NCI-H187 (cell line): ENCODE data around the gene TCP11.
"Not testable (repeated sequence)": the region's sequence is repeated elsewhere in the genome, so short reads cannot be mapped to it uniquely, and the experiment has no call there.

Source experiments
- DNase-seq, 2 experiments: peaks; one replicate each; lab custom pipeline; 2025; lab: John Stamatoyannopoulos, UW

The TCP11 gene

DNA sequence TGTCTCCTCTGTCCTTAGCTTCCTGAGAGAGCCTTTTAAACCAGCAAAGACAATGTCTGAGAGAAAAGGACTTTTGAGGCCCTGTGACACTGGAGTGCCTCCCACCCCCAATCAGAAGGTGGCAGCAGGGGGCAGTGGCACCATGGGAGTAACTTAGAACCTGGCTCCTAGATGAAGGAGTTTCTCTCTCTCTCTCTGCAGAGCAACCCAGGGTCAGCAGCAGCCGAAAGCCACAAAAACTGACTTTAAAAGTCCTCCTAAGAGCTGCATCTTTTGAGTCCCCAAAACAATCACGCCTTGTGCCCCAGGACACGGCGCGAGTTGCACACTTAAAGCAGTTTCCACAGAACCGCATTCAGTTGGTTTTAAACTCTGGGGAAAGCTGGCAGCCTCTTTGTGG is 5.3 kb upstream of the TCP11 start:
- no peak for DNase-seq

DNA sequence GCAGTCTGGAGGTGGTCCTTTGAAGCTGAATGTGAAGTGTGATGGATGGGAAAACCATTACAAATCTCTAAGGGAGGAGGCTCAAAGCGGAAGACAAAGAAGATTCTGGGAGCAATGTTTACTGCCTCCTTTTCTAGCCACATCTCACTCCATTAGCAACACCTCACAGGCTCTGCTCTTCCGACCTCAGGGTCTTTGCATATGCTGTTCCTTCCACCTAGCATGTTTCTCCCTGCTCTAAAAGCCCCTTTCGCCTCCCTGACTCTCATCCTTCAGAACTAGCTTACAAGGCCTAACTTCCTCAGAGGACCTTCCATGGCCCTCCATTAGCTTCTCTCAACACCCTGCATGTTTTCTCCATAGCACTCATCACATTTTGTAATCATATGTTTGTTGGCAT is 4.6 kb upstream of the TCP11 start:
- no peak for DNase-seq

GRCh38 chr6:35142588-35143569 is 1.7 kb upstream of the TCP11 start:
- DNase-seq: no peak

DNA sequence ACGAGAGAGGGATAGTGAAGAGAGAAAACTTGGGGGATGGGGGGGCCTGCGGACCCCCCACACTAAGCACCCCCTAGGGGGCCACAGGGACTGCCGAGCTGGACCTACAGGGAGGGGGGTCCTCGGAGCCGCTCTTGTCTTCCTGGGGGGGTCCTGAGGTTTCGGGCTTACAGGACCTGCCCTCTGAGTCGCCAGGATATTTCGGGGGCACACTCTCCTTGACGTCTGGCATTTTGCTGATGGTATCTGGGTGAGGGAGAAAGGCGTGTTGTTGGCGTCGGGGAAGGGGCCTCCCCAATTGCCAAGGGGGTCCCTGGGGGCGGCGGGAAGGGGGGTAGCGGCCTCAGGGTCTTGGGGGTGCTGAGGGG is 516 bp downstream of the TCP11 start:
- DNase-seq: no peak

- peak in 1 of 2 experiments; percentile 5 for DNase-seq
Observed at GRCh38 chr6:35139924-35140638, 1.1 kb downstream of the TCP11 start.

- DNase-seq: no peak
Observed at GRCh38 chr6:35139470-35139869, 1.7 kb downstream of the TCP11 start.

DNA sequence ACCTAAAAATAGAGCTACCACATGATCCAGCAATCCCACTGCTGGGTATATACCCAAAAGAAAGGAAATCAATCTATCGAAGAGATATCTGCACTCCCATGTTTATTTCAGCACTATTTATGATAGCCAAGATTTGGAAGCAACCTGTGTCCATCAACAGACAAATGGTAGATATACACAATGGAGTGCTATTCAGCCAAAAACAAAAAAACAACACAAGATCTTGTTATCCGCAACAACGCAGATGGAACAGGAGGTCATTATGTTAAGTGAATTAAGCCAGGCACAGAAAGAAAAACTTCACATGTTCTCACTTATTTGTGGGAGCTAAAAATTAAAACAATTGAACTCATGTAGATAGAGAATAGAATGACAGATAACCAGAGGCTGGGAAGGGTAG is 2.9 kb downstream of the TCP11 start:
- not testable (repeated sequence) for DNase-seq

DNA sequence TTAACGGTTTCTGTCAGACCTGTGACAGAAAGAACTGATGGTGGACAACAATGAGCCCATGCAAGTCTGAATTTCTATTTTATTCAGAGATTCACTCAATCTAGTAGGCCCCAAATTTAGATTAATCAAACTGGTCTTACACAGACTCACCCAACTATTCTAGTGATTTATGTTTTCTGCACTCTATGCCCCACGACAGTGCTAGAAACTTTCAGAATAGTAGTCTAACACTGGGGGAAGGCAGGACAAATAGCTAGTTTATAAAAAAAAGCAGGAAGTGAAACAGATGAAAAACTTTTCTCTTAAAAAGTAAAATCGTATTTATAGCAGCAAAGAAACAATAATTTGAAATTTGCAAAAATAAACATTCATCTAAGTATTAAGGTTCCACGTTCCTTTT is 5.0 kb downstream of the TCP11 start:
- DNase-seq: no peak

GRCh38 chr6:35128496-35128895 is 12.6 kb downstream of the TCP11 start:
- DNase-seq: no peak

GRCh38 chr6:35128042-35128441 is 13.1 kb downstream of the TCP11 start:
- no peak for DNase-seq

GRCh38 chr6:35124356-35124755 is 16.8 kb downstream of the TCP11 start:
- DNase-seq: no peak

DNA sequence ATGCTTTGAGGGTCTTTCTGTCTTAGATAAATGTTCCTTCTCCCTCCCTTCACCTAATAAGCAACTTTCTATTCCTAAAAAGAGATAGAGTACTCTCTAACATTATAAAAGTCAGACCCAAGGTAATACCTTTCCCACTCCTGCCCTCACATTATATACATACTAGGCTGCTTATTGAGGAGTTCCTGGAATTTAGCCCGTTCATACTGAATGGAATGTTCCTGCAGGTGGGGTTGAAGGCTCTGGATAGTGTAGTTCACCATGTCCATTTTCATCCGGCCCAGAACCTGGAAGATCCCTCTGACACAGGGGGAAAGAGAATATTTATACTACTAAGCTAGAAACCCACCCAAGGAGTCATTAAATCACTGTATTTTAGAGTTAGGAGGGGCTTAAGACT is 20.4 kb downstream of the TCP11 start:
- no peak for DNase-seq

DNA sequence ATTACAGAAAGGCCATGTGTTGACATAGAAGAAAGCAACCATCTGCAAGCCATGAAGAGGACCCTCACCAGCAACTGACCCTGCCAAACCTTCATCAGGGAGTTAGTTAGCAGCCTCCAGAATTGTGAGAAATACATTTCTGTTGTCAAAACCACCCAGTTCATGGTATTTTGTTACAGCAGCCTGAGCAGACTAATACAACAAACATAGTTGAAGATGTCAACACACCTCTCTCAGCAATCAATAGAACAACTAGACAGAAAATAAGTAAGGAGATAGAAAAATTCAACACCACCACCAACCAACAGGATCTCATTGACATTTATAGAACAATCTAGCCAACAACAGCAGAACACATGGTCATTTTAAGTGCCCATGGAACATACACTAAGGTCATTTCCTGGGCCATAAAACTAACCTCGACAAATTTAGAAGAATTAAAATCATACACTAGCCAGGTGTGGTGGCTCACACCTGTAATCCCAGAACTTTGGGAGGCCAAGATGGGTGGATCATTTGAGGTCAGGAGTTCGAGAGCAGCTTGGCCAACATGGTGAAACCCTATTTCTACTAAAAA is 32.7 kb downstream of the TCP11 start:
- DNase-seq: no peak

GRCh38 chr6:35107761-35108160 is 33.4 kb downstream of the TCP11 start:
- DNase-seq: not testable (repeated sequence)

GRCh38 chr6:35107208-35107607 is 33.9 kb downstream of the TCP11 start:
- DNase-seq: not testable (repeated sequence)

DNA sequence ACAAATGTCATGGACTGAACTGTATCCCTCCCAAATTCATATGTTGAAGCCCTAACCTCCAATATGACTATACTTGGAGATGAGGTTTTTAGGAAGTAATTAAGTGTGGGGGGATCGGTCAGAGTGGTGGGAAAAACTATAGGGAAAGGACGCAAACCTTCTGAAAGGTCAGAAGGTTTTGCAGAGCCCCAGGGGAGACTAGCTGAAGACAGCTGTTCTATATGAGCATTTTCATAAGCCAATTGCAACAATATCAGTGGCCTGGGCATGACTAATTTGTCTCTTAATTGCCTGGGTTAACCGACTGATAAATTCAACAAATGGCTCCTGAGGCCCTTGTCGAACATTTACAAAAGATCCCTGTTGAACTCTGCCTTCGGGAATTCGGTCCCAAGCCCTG is 35.1 kb downstream of the TCP11 start:
- not testable (repeated sequence) for DNase-seq

DNA sequence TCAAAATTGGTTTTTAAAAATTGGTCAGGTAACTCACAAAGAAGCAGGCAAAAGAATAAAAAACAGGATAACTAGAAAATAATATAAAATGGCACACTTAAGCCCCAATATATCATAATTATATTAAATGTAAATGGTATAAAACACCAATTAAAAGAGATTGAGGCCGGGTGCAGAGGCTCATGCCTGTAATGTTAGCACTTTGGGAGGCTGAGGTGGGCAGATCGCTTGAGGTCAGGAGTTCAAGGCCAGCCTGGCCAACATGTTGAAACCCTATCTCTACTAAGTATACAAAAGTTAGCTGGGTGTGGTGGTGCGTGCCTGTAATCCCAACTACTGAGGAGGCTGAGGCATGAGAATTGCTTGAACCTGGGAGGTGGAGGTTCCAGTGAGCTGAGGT is 36.1 kb downstream of the TCP11 start:
- DNase-seq: no peak

DNA sequence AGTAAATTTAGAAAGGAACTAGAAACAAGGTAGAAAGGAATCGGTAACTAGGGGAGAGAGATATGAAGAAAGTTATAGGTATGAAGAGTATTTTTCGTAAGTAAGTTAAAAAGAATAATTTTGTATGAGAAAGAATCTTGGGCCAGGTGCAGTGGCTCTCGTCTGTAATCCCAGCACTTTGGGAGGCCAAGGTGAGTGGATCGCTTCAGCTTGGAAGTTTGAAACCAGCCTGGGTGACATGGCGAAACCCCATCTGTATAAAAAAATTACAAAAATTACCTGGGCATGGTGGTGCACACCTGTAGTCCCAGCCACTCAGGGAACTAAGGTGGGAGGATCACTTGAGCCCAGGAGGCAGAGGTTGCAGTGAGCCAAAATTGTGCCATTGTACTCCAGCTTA is 42.0 kb downstream of the TCP11 start:
- DNase-seq: no peak

- no peak for DNase-seq
Observed at GRCh38 chr6:35096129-35096862, 44.8 kb downstream of the TCP11 start.

DNA sequence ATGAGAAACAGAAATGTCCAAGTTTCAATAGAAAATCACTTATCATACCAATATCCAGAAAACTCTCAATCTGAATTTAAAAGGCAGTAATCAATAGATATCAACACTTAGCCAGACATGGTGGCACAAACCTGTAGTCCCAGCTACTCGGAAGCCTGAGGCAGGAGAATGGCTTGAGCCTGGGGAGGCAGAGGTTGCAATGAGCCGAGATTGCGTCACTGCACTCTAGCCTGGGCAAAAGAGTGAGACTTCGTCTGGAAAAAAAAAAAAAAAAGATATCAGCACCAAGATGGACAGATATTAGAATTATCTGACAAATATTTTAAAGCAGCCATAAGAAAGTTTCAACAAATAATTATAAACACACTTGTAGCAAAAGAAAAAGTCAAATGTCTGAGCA is 47.0 kb downstream of the TCP11 start:
- no peak for DNase-seq

DNA sequence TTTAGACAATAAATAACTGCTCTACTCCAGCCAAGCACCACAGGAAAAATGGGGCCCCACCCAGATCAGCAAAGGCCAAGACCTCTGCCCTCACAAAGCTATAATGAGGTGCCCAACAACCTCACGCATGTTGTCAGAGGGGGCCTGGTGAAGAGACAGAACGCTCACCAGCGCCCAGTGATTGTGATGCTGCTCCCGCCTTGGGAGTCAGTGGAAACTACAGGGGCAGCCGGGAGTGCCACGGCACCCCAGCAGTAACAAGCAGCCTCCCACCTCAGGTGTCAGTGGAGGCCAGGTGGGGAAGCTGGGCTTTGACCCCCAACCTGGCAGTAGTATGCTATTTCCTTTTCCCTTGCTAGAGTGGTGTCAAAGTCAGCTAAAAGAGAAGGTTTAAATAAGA is 47.4 kb downstream of the TCP11 start:
- DNase-seq: no peak

DNA sequence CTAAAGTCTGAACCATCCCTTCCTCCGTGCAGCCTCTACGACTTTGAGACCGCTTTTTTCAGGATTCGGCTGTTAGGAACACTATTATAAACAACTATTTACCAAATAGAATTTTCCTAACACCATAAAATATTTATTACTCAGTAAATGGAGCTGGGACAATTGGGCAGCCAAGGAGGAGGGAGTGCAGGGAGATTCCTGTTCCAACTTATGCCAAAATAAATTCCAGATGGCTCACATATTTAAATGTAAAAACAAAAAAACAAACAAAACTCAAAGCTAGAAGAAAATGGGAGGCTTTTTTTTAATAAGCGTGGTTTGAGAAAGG is 48.1 kb downstream of the TCP11 start:
- no peak for DNase-seq
